ENCODE data around the gene NRROS. TPM values are rescaled to one million over a fixed set of nuclear protein-coding genes. Genes with fewer than 3 reads are reported as not detected.

NRROS gene
- total and polyA plus RNA-seq, 2 of the 13 experiments (the other 11 are each of a cell fraction or from before 2014, with no cell fraction given), result not detected

- ChIA-PET POLR2A (no interaction called here), CTCF (ENCODE audit: low intra/inter-chr PET ratio, low total read pairs) (no interaction called here)
- intact Hi-C loops (cut with micrococcal nuclease; ENCODE audit: unreplicated experiment), result no loop called here
- FAIRE-seq (no peak), DNase-seq (ENCODE audit: low spot score) (no peak), ATAC-seq (no peak)
- Histone ChIP-seq H3K79me2 (ENCODE audit: insufficient read depth, low read length) (no peaks in the 10 kb centered on the region), H3K4me3 (replicated peaks in 1 of 3; ENCODE audit: insufficient read depth in 1 of 3, low read depth in 2 of 3, low read length in 3 of 3) (no peak overlapping the region), H3K9ac (ENCODE audit: insufficient read depth, low read depth, low read length) (no peak overlapping the region), H3K36me3 (replicated peaks in 1 of 2; ENCODE audit: control insufficient read depth in 1 of 2, insufficient read depth in 2 of 2, low read length in 2 of 2) (no peaks in the 10 kb centered on the region), H4K20me1 (ENCODE audit: insufficient read depth, low read length) (no peaks in the 10 kb centered on the region), H3K27me3 (ENCODE audit: control insufficient read depth in 1 of 2, insufficient read depth in 2 of 2, low read length in 2 of 2) (peaks cover 2 to 28% of the 10 kb centered on the region in 2 experiments), H3K9me3 (ENCODE audit: low read length) (no peaks in the 10 kb centered on the region), H3K4me1 (ENCODE audit: insufficient read depth, low read length) (peaks cover 49% of the 10 kb centered on the region), H3K4me2 (ENCODE audit: low read depth, low read length) (no peak overlapping the region), H2AFZ (ENCODE audit: low read length) (no peak overlapping the region), H3K27ac (ENCODE audit: extremely low read length, insufficient read depth, low read length) (no peak overlapping the region)
- in situ Hi-C loops (cut with HindIII; ENCODE audit: extremely low pct_ligation_motif_present, low pct_unique_long_range_greater_than_20kb), result no loop called here
- TF ChIP-seq ZNF121 (CRISPR knock-in tag; IDR thresholded peaks at IDR 0.05) (peak; percentile 83), RELA (CRISPR knock-in tag; IDR thresholded peaks at IDR 0.05) (no peak), RBAK (CRISPR knock-in tag; IDR thresholded peaks at IDR 0.05) (no peak)
- WGBS (ENCODE audit: low lambda C conversion rate), result 71% methylated on average over 7 of the region's 7 CpGs
- no TSS peak for BruUV-seq (replicated peaks)
Measured at GRCh38 chr3:196600359-196600758, 39.1 kb upstream of the NRROS start.

GRCh38 chr3:196602673-196603072 lies 36.8 kb upstream of the NRROS start:
- 48% methylated on average over 6 of the region's 6 CpGs for WGBS (ENCODE audit: low lambda C conversion rate)
- DNase-seq (ENCODE audit: low spot score), result no peak
- ChIA-PET CTCF (ENCODE audit: low intra/inter-chr PET ratio, low total read pairs) (no interaction called here), POLR2A (no interaction called here)
- Histone ChIP-seq H3K79me2 (ENCODE audit: insufficient read depth, low read length) (no peaks in the 10 kb centered on the region), H3K27ac (ENCODE audit: extremely low read length, insufficient read depth, low read length) (no peak overlapping the region), H3K36me3 (replicated peaks in 1 of 2; ENCODE audit: control insufficient read depth in 1 of 2, insufficient read depth in 2 of 2, low read length in 2 of 2) (no peaks in the 10 kb centered on the region), H3K9ac (ENCODE audit: insufficient read depth, low read depth, low read length) (no peak overlapping the region), H2AFZ (ENCODE audit: low read length) (no peak overlapping the region), H3K4me1 (ENCODE audit: insufficient read depth, low read length) (peaks cover 34% of the 10 kb centered on the region), H3K27me3 (ENCODE audit: control insufficient read depth in 1 of 2, insufficient read depth in 2 of 2, low read length in 2 of 2) (peaks cover 2 to 25% of the 10 kb centered on the region in 2 experiments; a peak in 4 of 5 replicates), H3K9me3 (ENCODE audit: low read length) (no peaks in the 10 kb centered on the region), H3K4me3 (replicated peaks in 1 of 3; ENCODE audit: insufficient read depth in 1 of 3, low read depth in 2 of 3, low read length in 3 of 3) (no peak overlapping the region), H4K20me1 (ENCODE audit: insufficient read depth, low read length) (no peaks in the 10 kb centered on the region), H3K4me2 (ENCODE audit: low read depth, low read length) (no peak overlapping the region)
- no peak for FAIRE-seq
- intact Hi-C loops (cut with micrococcal nuclease; ENCODE audit: unreplicated experiment), result no loop called here
- no TSS peak for BruUV-seq (replicated peaks)
- no peak for ATAC-seq
- in situ Hi-C loops (cut with HindIII; ENCODE audit: extremely low pct_ligation_motif_present, low pct_unique_long_range_greater_than_20kb), result no loop called here
- TF ChIP-seq, protein P1, sequence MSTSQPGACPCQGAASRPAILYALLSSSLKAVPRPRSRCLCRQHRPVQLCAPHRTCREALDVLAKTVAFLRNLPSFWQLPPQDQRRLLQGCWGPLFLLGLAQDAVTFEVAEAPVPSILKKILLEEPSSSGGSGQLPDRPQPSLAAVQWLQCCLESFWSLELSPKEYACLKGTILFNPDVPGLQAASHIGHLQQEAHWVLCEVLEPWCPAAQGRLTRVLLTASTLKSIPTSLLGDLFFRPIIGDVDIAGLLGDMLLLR (CRISPR knock-in tag; IDR thresholded peaks at IDR 0.05), result no peak
- TF ChIP-seq KLF11 (CRISPR knock-in tag; IDR thresholded peaks at IDR 0.05), result no peak
- TF ChIP-seq, protein P2, sequence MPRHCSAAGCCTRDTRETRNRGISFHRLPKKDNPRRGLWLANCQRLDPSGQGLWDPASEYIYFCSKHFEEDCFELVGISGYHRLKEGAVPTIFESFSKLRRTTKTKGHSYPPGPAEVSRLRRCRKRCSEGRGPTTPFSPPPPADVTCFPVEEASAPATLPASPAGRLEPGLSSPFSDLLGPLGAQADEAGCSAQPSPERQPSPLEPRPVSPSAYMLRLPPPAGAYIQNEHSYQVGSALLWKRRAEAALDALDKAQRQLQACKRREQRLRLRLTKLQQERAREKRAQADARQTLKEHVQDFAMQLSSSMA (CRISPR knock-in tag; IDR thresholded peaks at IDR 0.05), result no peak
- no peak for TF ChIP-seq TOPORS (CRISPR knock-in tag; IDR thresholded peaks at IDR 0.05)
- no peak for TF ChIP-seq RERE (CRISPR knock-in tag; IDR thresholded peaks at IDR 0.05; ENCODE audit: low read depth)
- TF ChIP-seq FOXJ3 (CRISPR knock-in tag; IDR thresholded peaks at IDR 0.05; ENCODE audit: borderline replicate concordance), result no peak
- TF ChIP-seq SOX6 (IDR thresholded peaks at IDR 0.05), result no peak
- TF ChIP-seq SOX6 (CRISPR knock-in tag; IDR thresholded peaks at IDR 0.05), result no peak
- no peak for TF ChIP-seq KMT2B (CRISPR knock-in tag; IDR thresholded peaks at IDR 0.05)
- no peak for TF ChIP-seq RFXANK (CRISPR knock-in tag; IDR thresholded peaks at IDR 0.05)
- TF ChIP-seq SMARCE1 (IDR thresholded peaks at IDR 0.05; ENCODE audit: borderline replicate concordance), result no peak
- TF ChIP-seq ATM (IDR thresholded peaks at IDR 0.05; ENCODE audit: borderline replicate concordance), result no peak

Data from HepG2 (cell line).